ENCODE data around the gene KLK8.

Gene KLK8

DNA sequence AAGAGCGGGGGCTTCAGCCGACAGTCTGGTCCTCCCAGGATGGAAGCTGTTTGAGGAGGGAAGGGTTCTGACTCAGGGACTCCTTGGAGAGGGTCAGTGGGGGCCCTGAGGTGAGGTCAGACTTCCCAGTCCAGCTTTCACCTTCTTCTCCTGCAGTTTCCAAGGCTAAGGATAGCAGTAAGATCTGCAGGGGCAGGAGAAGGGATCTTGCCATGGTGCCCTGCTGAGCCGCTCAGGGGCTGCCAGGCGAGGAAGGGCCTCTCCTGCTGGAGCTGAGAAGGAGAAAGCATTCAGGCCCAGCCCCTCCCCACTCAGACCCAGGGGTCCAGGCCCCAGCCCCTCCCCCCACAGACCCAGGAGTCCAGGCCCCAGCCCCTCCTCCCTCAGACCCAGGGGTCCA is 19.2 kb downstream of the KLK8 start:
- Histone ChIP-seq H3K36me3 (ENCODE audit: insufficient read depth, insufficient read length, low read length) (no peaks in the 10 kb centered on the region), H3K27me3 (ENCODE audit: insufficient read depth, insufficient read length) (no peaks in the 10 kb centered on the region), H3K4me3 (ENCODE audit: insufficient read length, low read depth) (no peak overlapping the region), H3K4me1 (ENCODE audit: insufficient read depth, insufficient read length) (peaks cover 6% of the 10 kb centered on the region), H3K9me3 (ENCODE audit: insufficient read depth, low read length) (no peaks in the 10 kb centered on the region), H3K9ac (ENCODE audit: insufficient read length, low read depth) (no peak overlapping the region)
- TF ChIP-seq ZNF274 (IDR thresholded peaks at IDR 0.05; ENCODE audit: low read depth, low read length), result no peak
- no peak for TF ChIP-seq SUZ12 (IDR thresholded peaks at IDR 0.05; ENCODE audit: extremely low read depth, insufficient read depth, insufficient read length)
- TF ChIP-seq YY1 (IDR thresholded peaks at IDR 0.05; ENCODE audit: insufficient read depth, insufficient read length), result no peak
- no peak for DNase-seq (ENCODE audit: low read depth, low spot score)

GRCh38 chr19:50981587-50982146 is 19.7 kb downstream of the KLK8 start:
- no peaks in the 10 kb centered on the region for H3K27me3 ChIP-seq (ENCODE audit: insufficient read depth, insufficient read length)
- H3K36me3 ChIP-seq (ENCODE audit: insufficient read depth, insufficient read length, low read length), result no peaks in the 10 kb centered on the region
- DNase-seq (ENCODE audit: low read depth, low spot score), result no peak
- TF ChIP-seq ZNF274 (IDR thresholded peaks at IDR 0.05; ENCODE audit: low read depth, low read length), result no peak
- no peak for TF ChIP-seq SUZ12 (IDR thresholded peaks at IDR 0.05; ENCODE audit: extremely low read depth, insufficient read depth, insufficient read length)
- no peak for TF ChIP-seq YY1 (IDR thresholded peaks at IDR 0.05; ENCODE audit: insufficient read depth, insufficient read length)
- no peak overlapping the region for H3K4me3 ChIP-seq (ENCODE audit: insufficient read length, low read depth)
- H3K9ac ChIP-seq (ENCODE audit: insufficient read length, low read depth), result no peak overlapping the region
- peaks cover 6% of the 10 kb centered on the region for H3K4me1 ChIP-seq (ENCODE audit: insufficient read depth, insufficient read length)
- no peaks in the 10 kb centered on the region for H3K9me3 ChIP-seq (ENCODE audit: insufficient read depth, low read length)

DNA sequence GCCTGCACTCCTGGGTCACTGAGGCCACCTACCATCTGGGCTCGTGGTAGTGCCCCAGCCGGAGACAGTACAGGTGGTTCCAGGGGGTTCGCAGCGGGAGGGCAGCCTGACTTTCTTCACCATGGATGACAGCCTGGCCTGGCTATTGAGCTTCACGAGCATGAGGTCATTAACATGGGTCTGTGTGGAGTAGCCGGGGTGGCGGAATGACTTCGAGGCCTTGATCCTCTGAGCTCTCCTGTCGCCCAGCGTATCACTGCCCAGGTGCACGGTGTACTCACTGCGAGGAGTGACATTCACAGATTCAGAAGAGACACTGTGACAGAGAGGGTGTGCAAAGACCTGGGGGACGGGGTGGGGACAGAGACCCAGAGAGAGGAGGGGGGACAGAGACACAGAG is 21.2 kb downstream of the KLK8 start:
- H3K9me3 ChIP-seq (ENCODE audit: insufficient read depth, low read length), result no peaks in the 10 kb centered on the region
- no peaks in the 10 kb centered on the region for H3K27me3 ChIP-seq (ENCODE audit: insufficient read depth, insufficient read length)
- no peak for DNase-seq (ENCODE audit: low read depth, low spot score)
- no peak overlapping the region for H3K4me3 ChIP-seq (ENCODE audit: insufficient read length, low read depth)
- no peaks in the 10 kb centered on the region for H3K36me3 ChIP-seq (ENCODE audit: insufficient read depth, insufficient read length, low read length)
- peaks cover 9% of the 10 kb centered on the region for H3K4me1 ChIP-seq (ENCODE audit: insufficient read depth, insufficient read length)
- H3K9ac ChIP-seq (ENCODE audit: insufficient read length, low read depth), result no peak overlapping the region
- TF ChIP-seq ZNF274 (IDR thresholded peaks at IDR 0.05; ENCODE audit: low read depth, low read length) (no peak), SUZ12 (IDR thresholded peaks at IDR 0.05; ENCODE audit: extremely low read depth, insufficient read depth, insufficient read length) (no peak), YY1 (IDR thresholded peaks at IDR 0.05; ENCODE audit: insufficient read depth, insufficient read length) (no peak)

- no peaks in the 10 kb centered on the region for H3K36me3 ChIP-seq (ENCODE audit: insufficient read depth, insufficient read length, low read length)
- no peaks in the 10 kb centered on the region for H3K27me3 ChIP-seq (ENCODE audit: insufficient read depth, insufficient read length)
- H3K9ac ChIP-seq (ENCODE audit: insufficient read length, low read depth), result no peak overlapping the region
- no peak for DNase-seq (ENCODE audit: low read depth, low spot score)
- H3K4me3 ChIP-seq (ENCODE audit: insufficient read length, low read depth), result no peak overlapping the region
- peaks cover 9% of the 10 kb centered on the region for H3K4me1 ChIP-seq (ENCODE audit: insufficient read depth, insufficient read length)
- TF ChIP-seq SUZ12 (IDR thresholded peaks at IDR 0.05; ENCODE audit: extremely low read depth, insufficient read depth, insufficient read length) (no peak), ZNF274 (IDR thresholded peaks at IDR 0.05; ENCODE audit: low read depth, low read length) (no peak), YY1 (IDR thresholded peaks at IDR 0.05; ENCODE audit: insufficient read depth, insufficient read length) (no peak)
- H3K9me3 ChIP-seq (ENCODE audit: insufficient read depth, low read length), result no peaks in the 10 kb centered on the region
Observed at GRCh38 chr19:50979758-50980157, 21.6 kb downstream of the KLK8 start.

GRCh38 chr19:50978772-50979390 is 22.5 kb downstream of the KLK8 start:
- TF ChIP-seq SUZ12 (IDR thresholded peaks at IDR 0.05; ENCODE audit: extremely low read depth, insufficient read depth, insufficient read length), result no peak
- peaks cover 9% of the 10 kb centered on the region for H3K4me1 ChIP-seq (ENCODE audit: insufficient read depth, insufficient read length)
- no peaks in the 10 kb centered on the region for H3K36me3 ChIP-seq (ENCODE audit: insufficient read depth, insufficient read length, low read length)
- no peak overlapping the region for H3K9ac ChIP-seq (ENCODE audit: insufficient read length, low read depth)
- no peaks in the 10 kb centered on the region for H3K27me3 ChIP-seq (ENCODE audit: insufficient read depth, insufficient read length)
- no peak for DNase-seq (ENCODE audit: low read depth, low spot score)
- no peaks in the 10 kb centered on the region for H3K9me3 ChIP-seq (ENCODE audit: insufficient read depth, low read length)
- no peak overlapping the region for H3K4me3 ChIP-seq (ENCODE audit: insufficient read length, low read depth)

GRCh38 chr19:50977626-50978025 is 23.8 kb downstream of the KLK8 start:
- H3K4me3 ChIP-seq (ENCODE audit: insufficient read length, low read depth), result no peak overlapping the region
- H3K4me1 ChIP-seq (ENCODE audit: insufficient read depth, insufficient read length), result peaks cover 9% of the 10 kb centered on the region
- no peak for DNase-seq (ENCODE audit: low read depth, low spot score)
- H3K36me3 ChIP-seq (ENCODE audit: insufficient read depth, insufficient read length, low read length), result no peaks in the 10 kb centered on the region
- TF ChIP-seq SUZ12 (IDR thresholded peaks at IDR 0.05; ENCODE audit: extremely low read depth, insufficient read depth, insufficient read length) (no peak), ZNF274 (IDR thresholded peaks at IDR 0.05; ENCODE audit: low read depth, low read length) (no peak), YY1 (IDR thresholded peaks at IDR 0.05; ENCODE audit: insufficient read depth, insufficient read length) (no peak)
- H3K9ac ChIP-seq (ENCODE audit: insufficient read length, low read depth), result no peak overlapping the region
- no peaks in the 10 kb centered on the region for H3K27me3 ChIP-seq (ENCODE audit: insufficient read depth, insufficient read length)
- no peaks in the 10 kb centered on the region for H3K9me3 ChIP-seq (ENCODE audit: insufficient read depth, low read length)

DNA sequence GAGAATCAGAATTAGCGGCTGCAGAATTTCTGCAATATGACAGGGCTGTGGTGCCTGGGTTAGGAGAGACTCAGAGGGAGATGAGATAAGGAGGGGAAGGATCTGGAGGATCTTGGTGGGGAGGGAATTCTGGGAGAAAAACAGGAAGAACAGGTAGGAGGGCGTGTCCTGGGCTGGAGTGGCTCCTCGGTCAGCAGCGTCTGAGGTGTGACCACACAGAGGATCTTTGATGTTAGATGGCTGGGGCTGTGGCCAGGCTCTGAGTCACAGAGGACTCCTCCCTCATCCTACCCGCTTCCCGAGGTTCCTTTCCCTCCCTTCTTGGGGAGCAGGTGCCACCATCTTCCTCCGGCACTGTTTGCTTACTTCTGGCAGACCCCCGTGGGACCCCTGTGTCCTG is 25.6 kb downstream of the KLK8 start:
- TF ChIP-seq ZNF274 (IDR thresholded peaks at IDR 0.05; ENCODE audit: low read depth, low read length) (no peak), YY1 (IDR thresholded peaks at IDR 0.05; ENCODE audit: insufficient read depth, insufficient read length) (no peak), SUZ12 (IDR thresholded peaks at IDR 0.05; ENCODE audit: extremely low read depth, insufficient read depth, insufficient read length) (no peak)
- Histone ChIP-seq H3K4me1 (ENCODE audit: insufficient read depth, insufficient read length) (peaks cover 6% of the 10 kb centered on the region), H3K9ac (ENCODE audit: insufficient read length, low read depth) (no peak overlapping the region), H3K9me3 (ENCODE audit: insufficient read depth, low read length) (no peaks in the 10 kb centered on the region), H3K36me3 (ENCODE audit: insufficient read depth, insufficient read length, low read length) (no peaks in the 10 kb centered on the region), H3K27me3 (ENCODE audit: insufficient read depth, insufficient read length) (no peaks in the 10 kb centered on the region), H3K4me3 (ENCODE audit: insufficient read length, low read depth) (no peak overlapping the region)
- DNase-seq (ENCODE audit: low read depth, low spot score), result no peak
